Retinal pigment epithelial cell (primary cell): ENCODE measurements around the gene PLEKHM3.

ENCODE experiments used
- DNase-seq: peaks from one replicate; pipeline ENCODE4 v3.0.0-alpha.2; 2010; ENCODE audit warnings: low read depth
- H3K4me3 ChIP-seq: 2 replicates; pipeline ENCODE4 v1.5.1; 2011; ENCODE audit warnings: mild to moderate bottlenecking, low read length, control low read depth, moderate library complexity
- TF ChIP-seq, protein P1 (sequence below): conservative IDR thresholded peaks from 2 replicates; pipeline ENCODE4 v1.5.1; 2011; ENCODE audit warnings: low read depth, low read length, control low read depth, inconsistent platforms

PLEKHM3 gene

DNA sequence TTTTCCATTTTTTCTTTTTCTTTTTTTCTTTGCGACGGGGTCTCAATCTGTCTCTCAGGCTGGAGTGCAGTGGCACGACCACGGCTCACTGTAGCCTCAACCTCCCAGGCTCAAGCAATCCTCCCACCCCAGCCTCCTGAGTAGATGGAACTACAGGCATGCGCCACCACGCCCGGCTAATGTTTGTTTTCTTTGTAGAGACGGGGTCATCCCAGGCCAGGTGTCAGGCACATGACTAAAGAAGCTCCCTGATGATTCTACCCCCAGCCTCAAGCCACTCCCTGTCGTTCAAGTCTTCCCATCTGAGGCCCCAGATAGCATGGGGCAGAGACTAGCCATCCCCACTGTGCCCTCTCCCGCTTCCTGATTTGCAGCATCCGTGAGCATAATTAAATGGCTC is 245.8 kb downstream of the PLEKHM3 start:
- no peak overlapping the region for H3K4me3 ChIP-seq
- DNase-seq, result no peak
- TF ChIP-seq, protein P1, sequence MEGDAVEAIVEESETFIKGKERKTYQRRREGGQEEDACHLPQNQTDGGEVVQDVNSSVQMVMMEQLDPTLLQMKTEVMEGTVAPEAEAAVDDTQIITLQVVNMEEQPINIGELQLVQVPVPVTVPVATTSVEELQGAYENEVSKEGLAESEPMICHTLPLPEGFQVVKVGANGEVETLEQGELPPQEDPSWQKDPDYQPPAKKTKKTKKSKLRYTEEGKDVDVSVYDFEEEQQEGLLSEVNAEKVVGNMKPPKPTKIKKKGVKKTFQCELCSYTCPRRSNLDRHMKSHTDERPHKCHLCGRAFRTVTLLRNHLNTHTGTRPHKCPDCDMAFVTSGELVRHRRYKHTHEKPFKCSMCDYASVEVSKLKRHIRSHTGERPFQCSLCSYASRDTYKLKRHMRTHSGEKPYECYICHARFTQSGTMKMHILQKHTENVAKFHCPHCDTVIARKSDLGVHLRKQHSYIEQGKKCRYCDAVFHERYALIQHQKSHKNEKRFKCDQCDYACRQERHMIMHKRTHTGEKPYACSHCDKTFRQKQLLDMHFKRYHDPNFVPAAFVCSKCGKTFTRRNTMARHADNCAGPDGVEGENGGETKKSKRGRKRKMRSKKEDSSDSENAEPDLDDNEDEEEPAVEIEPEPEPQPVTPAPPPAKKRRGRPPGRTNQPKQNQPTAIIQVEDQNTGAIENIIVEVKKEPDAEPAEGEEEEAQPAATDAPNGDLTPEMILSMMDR, result no peak

DNA sequence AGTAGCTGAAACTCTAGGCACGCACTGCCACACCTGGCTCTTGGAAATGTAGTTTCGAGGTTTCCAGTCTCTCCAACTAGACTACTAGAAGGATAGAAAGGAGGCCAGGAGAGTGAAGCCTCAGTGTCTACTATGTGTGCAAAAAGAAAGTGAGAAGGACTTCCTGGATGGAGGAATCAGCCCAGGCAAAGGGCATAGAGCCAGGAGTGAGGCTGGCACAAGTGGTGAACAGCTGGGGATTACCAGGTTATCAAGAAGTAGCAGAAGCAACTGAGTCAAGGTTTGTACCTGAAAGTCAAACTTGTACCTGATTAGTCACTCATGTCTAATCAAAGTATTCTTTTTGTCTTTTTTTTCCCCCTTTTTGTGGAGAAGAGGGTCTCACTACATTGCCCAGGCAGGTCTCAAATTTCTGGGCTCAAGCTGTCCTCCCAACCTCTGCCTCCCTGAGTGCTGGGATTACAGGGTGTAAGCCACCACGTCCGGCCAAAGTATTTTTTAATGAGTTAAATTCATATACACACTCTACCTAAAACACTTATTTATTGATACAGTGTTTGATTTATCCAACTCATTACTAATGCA is 246.9 kb downstream of the PLEKHM3 start:
- DNase-seq, result no peak
- TF ChIP-seq, protein P1, result no peak
- H3K4me3 ChIP-seq, result no peak overlapping the region

DNA sequence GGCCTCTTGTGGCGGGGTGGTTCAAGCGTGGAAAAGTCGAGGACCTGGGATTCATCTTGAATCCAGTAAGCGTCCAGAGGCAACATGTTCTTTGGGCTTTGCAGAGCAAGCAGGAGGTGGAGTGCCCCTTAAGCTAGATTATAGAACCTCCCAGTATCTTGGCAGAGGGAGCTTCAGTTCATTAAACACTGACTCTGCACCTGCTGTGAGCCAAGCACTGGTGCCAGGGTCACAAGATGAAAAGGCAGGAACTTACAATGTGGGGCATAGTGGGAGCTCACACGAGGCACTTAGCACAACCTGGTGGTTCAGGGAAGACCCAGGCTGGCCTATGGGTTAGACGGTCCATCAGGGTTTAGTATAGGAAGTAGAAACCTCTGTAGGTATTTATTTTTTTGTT is 248.2 kb downstream of the PLEKHM3 start:
- TF ChIP-seq, protein P1, result no peak
- DNase-seq, result no peak

DNA sequence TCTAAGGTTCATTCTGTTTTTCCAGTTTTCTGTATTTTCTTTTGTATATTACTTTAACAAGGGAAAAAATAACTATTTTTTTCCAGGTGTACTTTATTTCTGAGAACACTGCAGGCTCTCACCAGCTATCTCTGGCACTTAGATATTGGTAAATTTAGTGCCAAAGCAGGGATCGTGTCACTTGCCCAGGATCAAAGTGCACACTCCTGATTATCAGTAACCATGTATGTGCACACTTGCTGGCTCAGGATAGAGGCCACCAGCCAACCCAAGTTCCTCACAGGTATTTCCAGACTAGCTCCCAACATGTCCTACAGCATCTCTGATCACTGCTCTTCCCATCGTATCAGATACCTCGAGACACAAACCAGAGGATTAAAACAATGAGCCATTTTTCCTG is 249.9 kb downstream of the PLEKHM3 start:
- no peak for DNase-seq
- H3K4me3 ChIP-seq, result no peak overlapping the region
- TF ChIP-seq, protein P1, result no peak

More for the DNA sequence above, 248.2 kb downstream of the PLEKHM3 start:
- H3K4me3 ChIP-seq, result no peak overlapping the region

DNA sequence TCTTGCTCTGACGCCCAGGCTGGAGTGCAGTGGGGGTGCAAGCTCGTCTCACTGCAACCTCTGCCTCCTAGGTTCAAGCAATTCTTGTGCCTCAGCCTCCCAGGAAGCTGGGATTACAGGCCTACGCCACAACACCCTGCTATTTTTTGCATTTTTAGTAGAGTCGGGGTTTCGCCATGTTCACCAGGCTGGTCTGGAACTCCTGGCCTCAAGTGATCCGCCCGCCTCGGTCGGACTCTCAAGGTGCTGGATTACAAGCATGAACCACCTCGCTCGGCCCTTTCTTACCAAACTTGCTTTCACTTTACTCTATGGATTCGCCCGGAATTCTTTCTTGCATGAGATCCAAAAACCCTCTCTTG is 252.5 kb downstream of the PLEKHM3 start:
- TF ChIP-seq, protein P1, result no peak
- H3K4me3 ChIP-seq, result no peak overlapping the region
- no peak for DNase-seq

DNA sequence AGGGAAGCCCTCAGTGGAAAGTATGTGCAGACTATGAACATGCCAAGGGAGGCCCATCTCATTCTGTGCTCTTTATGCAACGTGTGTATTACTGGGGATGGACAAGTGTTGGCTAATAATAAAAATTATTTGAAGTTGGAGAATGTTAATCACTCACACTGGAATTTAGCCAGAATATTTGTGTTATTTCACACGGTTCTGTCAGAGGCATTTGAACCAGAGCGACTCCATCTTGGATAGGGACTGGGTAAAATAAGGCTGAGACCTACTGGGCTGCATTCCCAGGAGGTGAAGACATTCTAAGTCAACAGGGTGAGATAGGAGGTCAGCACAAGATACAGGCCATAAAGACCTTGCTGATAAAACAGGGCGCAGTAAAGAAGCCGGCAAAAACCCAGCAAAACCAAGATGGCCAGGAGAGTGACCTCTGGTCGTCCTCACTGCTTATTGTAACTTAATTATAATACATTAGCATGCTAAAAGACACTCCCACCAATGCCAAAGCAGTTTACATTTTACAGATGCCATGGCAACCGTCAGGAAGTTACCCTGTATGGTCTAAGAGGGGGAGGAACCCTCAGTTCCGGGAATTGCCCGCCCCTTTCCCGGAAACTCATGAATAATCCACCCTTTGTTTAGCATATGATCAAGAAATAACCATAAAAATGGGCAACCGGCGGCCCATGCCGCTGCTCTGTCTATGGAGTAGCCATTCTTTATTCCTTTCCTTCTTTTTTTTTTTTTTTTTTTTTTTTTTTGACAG is 253.1 kb downstream of the PLEKHM3 start:
- no peak for DNase-seq
- TF ChIP-seq, protein P1, result no peak

DNA sequence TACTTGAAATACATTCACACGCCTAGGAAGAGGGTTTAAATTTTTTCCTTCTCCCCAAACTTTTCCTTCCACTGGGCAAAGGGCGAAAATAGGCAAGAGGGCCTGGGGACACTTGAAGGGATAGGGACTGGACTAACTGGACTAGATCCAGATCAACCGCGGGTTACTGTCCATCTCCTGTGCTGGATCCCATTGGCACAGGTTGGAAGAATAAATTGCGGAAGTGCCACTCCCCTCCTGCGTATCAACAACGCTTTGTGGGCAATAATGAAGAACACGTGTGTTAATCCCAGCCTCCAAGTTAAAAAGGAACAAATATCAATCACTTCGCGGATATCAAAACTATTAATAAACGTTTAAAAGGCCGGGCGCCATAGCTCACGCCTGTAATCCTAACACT is 253.9 kb downstream of the PLEKHM3 start:
- TF ChIP-seq, protein P1, result no peak

More for the DNA sequence above, 253.1 kb downstream of the PLEKHM3 start:
- no peak overlapping the region for H3K4me3 ChIP-seq

More for the DNA sequence above, 253.9 kb downstream of the PLEKHM3 start:
- no peak for DNase-seq
- no peak overlapping the region for H3K4me3 ChIP-seq
